ENCODE results near the gene STK32B. TPM values are rescaled to one million over a fixed set of nuclear protein-coding genes. Genes with fewer than 3 reads are reported as not detected.

Gene STK32B
- total and polyA plus RNA-seq, 9 of the 15 experiments (the other 6 are each of a cell fraction or from before 2014, with no cell fraction given), result 0.03 to 0.20 (median 0.07) TPM; not detected in 2

- TF ChIP-seq E2F6 (IDR thresholded peaks at IDR 0.05; ENCODE audit: borderline replicate concordance in 1 of 2, extremely low read depth in 1 of 2, insufficient read depth in 1 of 2, insufficient read length in 1 of 2, low read depth in 1 of 2, low read length in 1 of 2, poor library complexity in 1 of 2, severe bottlenecking in 1 of 2), result no peak
- TF ChIP-seq ILF3 (IDR thresholded peaks at IDR 0.05; ENCODE audit: borderline replicate concordance), result no peak
- TF ChIP-seq RBM17 (IDR thresholded peaks at IDR 0.05; ENCODE audit: borderline replicate concordance, low read depth, low read length), result no peak
- TF ChIP-seq TCF7 (IDR thresholded peaks at IDR 0.05; ENCODE audit: borderline replicate concordance), result no peak
- no peak for TF ChIP-seq LARP7 (IDR thresholded peaks at IDR 0.05)
- no peak for TF ChIP-seq RBM14 (IDR thresholded peaks at IDR 0.05; ENCODE audit: borderline replicate concordance, insufficient read depth, low read depth, low read length)
Measured at GRCh38 chr4:5133933-5134594, 82.8 kb downstream of the STK32B start (continued).

GRCh38 chr4:5134620-5135019 is 83.3 kb downstream of the STK32B start:
- 2% methylated on average over 4 of the region's 4 CpGs for WGBS (ENCODE audit: insufficient coverage, low coverage, missing lambda C conversion rate)
- CTCF ChIA-PET (ENCODE audit: low intra/inter-chr PET ratio), result no interaction called here
- no peak for ATAC-seq
- H3K9me1 ChIP-seq (ENCODE audit: control insufficient read depth, insufficient read depth, low read length), result no peaks in the 10 kb centered on the region
- H3K27me3 ChIP-seq (ENCODE audit: control insufficient read depth in 2 of 2, insufficient read depth in 2 of 2, low read length in 2 of 2), result peaks cover 0 to 23% of the 10 kb centered on the region in 2 experiments; a peak in 2 of 5 replicates
- H3K36me3 ChIP-seq (ENCODE audit: control insufficient read depth, insufficient read depth, low read length), result no peaks in the 10 kb centered on the region
- no peak for DNase-seq (ENCODE audit: extremely low read depth in 1 of 4, low spot score in 3 of 4)
- no peaks in the 10 kb centered on the region for H3K4me1 ChIP-seq (replicated peaks in 1 of 2; ENCODE audit: control insufficient read depth in 2 of 2, insufficient read depth in 2 of 2, low read length in 2 of 2)
- no peaks in the 10 kb centered on the region for H4K20me1 ChIP-seq (replicated peaks; ENCODE audit: control insufficient read depth, insufficient read depth, low read length)
- H3K9me3 ChIP-seq (replicated peaks; ENCODE audit: control insufficient read depth, insufficient read depth, low read depth, low read length), result no peaks in the 10 kb centered on the region
- H2AFZ ChIP-seq (ENCODE audit: low read depth, low read length), result no peak overlapping the region
- H3K9ac ChIP-seq (ENCODE audit: insufficient read depth in 1 of 2, low read depth in 2 of 2, low read length in 2 of 2), result no peak overlapping the region
- intact Hi-C loops (cut with micrococcal nuclease), result no loop called here
- FAIRE-seq, result no peak
- H3K4me3 ChIP-seq, result no peak overlapping the region
- POLR2A ChIA-PET, result no interaction called here
- no peaks in the 10 kb centered on the region for H3K79me2 ChIP-seq (ENCODE audit: control insufficient read depth, insufficient read depth, low read length)
- BruUV-seq (replicated peaks), result no TSS peak
- H3K27ac ChIP-seq (ENCODE audit: extremely low read depth, low read depth, low read length), result no peak overlapping the region
- H3K4me2 ChIP-seq (ENCODE audit: insufficient read depth, low read length), result no peak overlapping the region
- in situ Hi-C loops (cut with MboI), result no loop called here
- TF ChIP-seq NR4A1 (CRISPR knock-in tag; IDR thresholded peaks at IDR 0.05), result no peak
- TF ChIP-seq NR4A1 (tag; IDR thresholded peaks at IDR 0.05), result no peak
- TF ChIP-seq ZNF766 (CRISPR knock-in tag; conservative IDR thresholded peaks at IDR 0.05), result no peak
- no peak for TF ChIP-seq HDAC2 (IDR thresholded peaks at IDR 0.05)
- no peak for TF ChIP-seq NCOR1 (IDR thresholded peaks at IDR 0.05)
- no peak for TF ChIP-seq ZNF121 (CRISPR knock-in tag; conservative IDR thresholded peaks at IDR 0.05)
- no peak for TF ChIP-seq RBM14 (IDR thresholded peaks at IDR 0.05; ENCODE audit: borderline replicate concordance, insufficient read depth, low read depth, low read length)
- TF ChIP-seq CHCHD3 (CRISPR knock-in tag; IDR thresholded peaks at IDR 0.05), result no peak
- TF ChIP-seq ADNP (tag; IDR thresholded peaks at IDR 0.05), result no peak
- TF ChIP-seq MBD2 (IDR thresholded peaks at IDR 0.05; ENCODE audit: borderline replicate concordance, low read depth), result no peak
- no peak for TF ChIP-seq TEAD2 (tag; IDR thresholded peaks at IDR 0.05)
- TF ChIP-seq KDM4B (IDR thresholded peaks at IDR 0.05; ENCODE audit: borderline replicate concordance in 2 of 2, low read depth in 1 of 2), result no peak
- no peak for TF ChIP-seq ZFP1 (CRISPR knock-in tag; IDR thresholded peaks at IDR 0.05)
- no peak for TF ChIP-seq PKNOX1 (IDR thresholded peaks at IDR 0.05)
